DND-41 (cell line): Measurements from ENCODE around the gene ARSG.

Source experiments
- ATAC-seq: fragments of 200-7000 bp; cut with Tn5 transposase; 3 replicates; pipeline ENCODE4 v1.9.1; 2021; ENCODE audit warnings: low read depth; ENCODE audit not compliant: insufficient read depth
- DNase-seq: peaks from one replicate; pipeline ENCODE4 v3.0.0-alpha.2; 2020
- H2AFZ ChIP-seq: 2 replicates; pipeline ENCODE4 v1.6.0; 2012; ENCODE audit warnings: low read depth, low read length
- H3K27ac ChIP-seq: 2 replicates; pipeline ENCODE4 v1.5.1; 2012; ENCODE audit warnings: low read length, inconsistent platforms
- H3K27me3 ChIP-seq: fragments of 200-600 bp; sonication (generic); 2 replicates; pipeline ENCODE4 v1.6.0; 2012; ENCODE audit warnings: low read length, mild to moderate bottlenecking, inconsistent platforms; ENCODE audit not compliant: insufficient read depth, poor library complexity
- H3K36me3 ChIP-seq: 2 replicates; pipeline ENCODE4 v1.5.1; 2012; ENCODE audit warnings: low read length, inconsistent platforms; ENCODE audit not compliant: insufficient read depth
- H3K4me1 ChIP-seq: 2 replicates; pipeline ENCODE4 v1.5.1; 2012; ENCODE audit warnings: mild to moderate bottlenecking, low read length; ENCODE audit not compliant: insufficient read depth
- H3K4me2 ChIP-seq: 2 replicates; pipeline ENCODE4 v1.6.0; 2012; ENCODE audit warnings: mild to moderate bottlenecking, moderate library complexity, low read length, inconsistent platforms; ENCODE audit not compliant: insufficient read depth
- H3K4me3 ChIP-seq, 2 experiments: fragments of 200-600 bp in 1 of 2; shearing (Covaris generic) in 1 of 2; 2 replicates each; pipeline ENCODE4 v1.5.1; 2012 to 2016; ENCODE audit warnings: inconsistent platforms in 2 of 2, low read length in 2 of 2, mild to moderate bottlenecking in 2 of 2, low read depth in 1 of 2, moderate library complexity in 1 of 2
- H3K79me2 ChIP-seq: 2 replicates; pipeline ENCODE4 v1.6.0; 2012; ENCODE audit warnings: low read length, inconsistent platforms; ENCODE audit not compliant: insufficient read depth
- H3K9ac ChIP-seq: 2 replicates; pipeline ENCODE4 v1.6.0; 2012; ENCODE audit warnings: low read depth, mild to moderate bottlenecking, inconsistent platforms, low read length, moderate library complexity
- H3K9me3 ChIP-seq: 2 replicates; pipeline ENCODE4 v1.5.1; 2012; ENCODE audit warnings: low read length, moderate library complexity, mild to moderate bottlenecking, inconsistent platforms; ENCODE audit not compliant: insufficient read depth, severe bottlenecking
- H4K20me1 ChIP-seq: 2 replicates; pipeline ENCODE4 v1.6.0; 2012; ENCODE audit warnings: low read length; ENCODE audit not compliant: insufficient read depth
- EZH2 ChIP-seq: IDR thresholded peaks from 3 replicates; pipeline ENCODE4 v1.6.1; 2012; ENCODE audit warnings: borderline replicate concordance, low read depth, mild to moderate bottlenecking, moderate library complexity, low read length, inconsistent platforms; ENCODE audit not compliant: severe bottlenecking
- TF ChIP-seq, protein P1 (sequence below): IDR thresholded peaks from 2 replicates; pipeline ENCODE4 v1.5.1; 2012; ENCODE audit warnings: borderline replicate concordance, low read length, moderate library complexity, mild to moderate bottlenecking; ENCODE audit not compliant: poor library complexity, severe bottlenecking; ENCODE audit errors: extremely low read depth

Gene ARSG

DNA sequence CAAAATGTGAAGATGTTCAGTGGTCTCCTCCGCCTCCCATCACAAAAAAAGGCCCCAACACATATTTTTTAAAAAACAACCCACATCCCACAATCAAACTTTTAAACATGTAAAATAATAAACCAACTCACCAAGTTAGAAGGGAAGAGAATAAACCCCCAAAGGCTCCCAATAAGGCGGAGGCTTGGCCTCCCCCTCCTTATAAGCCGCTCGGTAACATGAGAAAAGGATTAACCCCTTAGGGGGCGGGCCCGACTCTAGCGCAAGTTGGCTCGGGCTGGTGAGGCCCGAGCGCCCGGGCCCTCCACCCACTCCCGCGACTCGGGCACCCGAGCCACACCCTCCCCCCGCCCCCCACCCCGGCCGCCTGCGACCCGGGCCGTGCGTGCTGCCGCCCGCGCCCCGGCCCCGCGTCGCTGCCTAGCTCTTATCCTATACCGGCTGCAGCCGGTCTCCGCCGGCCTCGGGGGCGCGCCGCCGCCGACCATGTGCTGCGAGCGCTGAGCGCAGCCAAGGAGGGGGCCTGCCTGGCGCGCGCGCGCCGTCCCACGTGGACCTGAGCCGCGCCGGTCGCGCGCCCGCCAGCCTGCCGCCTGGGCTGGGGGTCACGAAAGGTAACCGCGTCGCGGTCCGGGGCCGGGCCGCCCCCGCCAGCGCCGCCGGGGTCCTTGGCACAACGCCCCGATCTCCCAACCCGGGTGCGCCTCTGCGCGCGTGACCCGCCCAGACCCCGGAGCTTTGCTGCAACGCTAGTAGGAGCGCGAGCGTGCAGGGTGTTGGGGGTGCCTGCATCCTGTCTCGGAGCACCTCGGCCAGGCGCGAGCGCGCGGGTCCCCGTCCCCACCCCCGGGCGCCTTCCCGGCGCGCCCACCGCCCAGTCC lies at the start of gene ARSG, which contains the start of gene SLC16A6:
ARSG (plus strand) TSS at position 541 of the 881 bp plus-strand sequence. CDS start 15,999 bp downstream, outside the sequence.
SLC16A6 (minus strand) TSS at position 173 of the 881 bp plus-strand sequence. CDS start 12,807 bp downstream, outside the sequence.
- H3K4me3 ChIP-seq, result peak within 1 kb of the TSS; percentile 49 to 67
- no peaks in the 10 kb centered on the region for H3K9me3 ChIP-seq
- H3K36me3 ChIP-seq, result no peaks in the 10 kb centered on the region
- peak within 1 kb of the TSS; percentile 83 for H2AFZ ChIP-seq
- DNase-seq (peak; percentile 88), ATAC-seq (peak; percentile 54)
- H3K27ac ChIP-seq, result peak within 1 kb of the TSS; percentile 93
- H3K4me1 ChIP-seq, result peaks cover 61% of the 10 kb centered on the region
- peak within 1 kb of the TSS; percentile 89 for H3K9ac ChIP-seq
- no peaks in the 10 kb centered on the region for H4K20me1 ChIP-seq
- H3K79me2 ChIP-seq, result peaks cover 50% of the 10 kb centered on the region
- peak within 1 kb of the TSS; percentile 81 for H3K4me2 ChIP-seq
- H3K27me3 ChIP-seq, result no peaks in the 10 kb centered on the region
- TF ChIP-seq, protein P1, sequence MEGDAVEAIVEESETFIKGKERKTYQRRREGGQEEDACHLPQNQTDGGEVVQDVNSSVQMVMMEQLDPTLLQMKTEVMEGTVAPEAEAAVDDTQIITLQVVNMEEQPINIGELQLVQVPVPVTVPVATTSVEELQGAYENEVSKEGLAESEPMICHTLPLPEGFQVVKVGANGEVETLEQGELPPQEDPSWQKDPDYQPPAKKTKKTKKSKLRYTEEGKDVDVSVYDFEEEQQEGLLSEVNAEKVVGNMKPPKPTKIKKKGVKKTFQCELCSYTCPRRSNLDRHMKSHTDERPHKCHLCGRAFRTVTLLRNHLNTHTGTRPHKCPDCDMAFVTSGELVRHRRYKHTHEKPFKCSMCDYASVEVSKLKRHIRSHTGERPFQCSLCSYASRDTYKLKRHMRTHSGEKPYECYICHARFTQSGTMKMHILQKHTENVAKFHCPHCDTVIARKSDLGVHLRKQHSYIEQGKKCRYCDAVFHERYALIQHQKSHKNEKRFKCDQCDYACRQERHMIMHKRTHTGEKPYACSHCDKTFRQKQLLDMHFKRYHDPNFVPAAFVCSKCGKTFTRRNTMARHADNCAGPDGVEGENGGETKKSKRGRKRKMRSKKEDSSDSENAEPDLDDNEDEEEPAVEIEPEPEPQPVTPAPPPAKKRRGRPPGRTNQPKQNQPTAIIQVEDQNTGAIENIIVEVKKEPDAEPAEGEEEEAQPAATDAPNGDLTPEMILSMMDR, result no peak
- TF ChIP-seq EZH2, result no peak

DNA sequence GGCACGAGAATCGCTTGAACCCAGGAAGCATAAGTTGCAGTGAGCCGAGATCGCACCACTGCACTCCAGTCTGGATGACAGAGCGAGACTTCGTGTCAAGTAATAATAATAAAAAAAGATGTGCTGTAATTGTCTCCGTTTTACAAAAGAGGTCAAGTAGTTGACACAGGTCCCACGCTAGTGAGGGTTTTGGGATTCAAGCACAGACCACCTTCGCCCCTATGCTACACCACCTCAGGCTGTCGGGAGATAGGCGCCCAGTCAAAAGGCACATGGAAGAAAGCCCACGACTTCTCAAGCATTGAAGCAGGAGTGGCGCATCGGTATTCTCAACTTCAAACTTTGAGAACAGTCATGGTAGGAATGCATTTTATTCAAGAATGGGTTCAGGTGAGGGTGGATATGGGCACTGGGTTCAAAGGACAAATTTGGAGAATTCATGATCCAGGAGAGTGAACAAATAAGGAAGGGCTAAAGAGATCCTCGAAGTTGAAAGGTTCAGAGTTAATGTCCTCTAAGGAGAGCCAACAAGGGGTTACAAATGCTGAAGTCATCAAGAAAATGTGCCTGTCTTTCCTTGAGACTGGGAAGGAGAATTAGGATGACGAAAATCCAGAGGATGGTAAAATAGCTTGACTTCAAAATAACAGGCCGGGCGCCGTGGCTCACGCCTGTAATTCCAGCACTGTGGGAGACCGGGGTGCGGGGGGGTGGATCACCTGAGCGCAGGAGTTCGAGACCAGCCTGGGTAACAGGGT lies 44.8 kb upstream of the ARSG start:
- Histone ChIP-seq H3K9me3 (no peaks in the 10 kb centered on the region), H3K79me2 (peaks cover 31% of the 10 kb centered on the region), H3K36me3 (peaks cover 17% of the 10 kb centered on the region), H3K27ac (peak overlapping the region; percentile 93; the same call in 1 of the 2 replicates), H3K4me1 (peaks cover 30% of the 10 kb centered on the region), H4K20me1 (no peaks in the 10 kb centered on the region), H3K27me3 (no peaks in the 10 kb centered on the region), H3K9ac (peak overlapping the region; percentile 81), H2AFZ (no peak overlapping the region), H3K4me3 (peak overlapping the region in 1 of 2 experiments; percentile 69; a peak in 3 of 4 replicates), H3K4me2 (peak overlapping the region; percentile 87)
- no peak for ATAC-seq
- TF ChIP-seq, protein P1, result no peak
- TF ChIP-seq EZH2, result no peak
- no peak for DNase-seq

DNA sequence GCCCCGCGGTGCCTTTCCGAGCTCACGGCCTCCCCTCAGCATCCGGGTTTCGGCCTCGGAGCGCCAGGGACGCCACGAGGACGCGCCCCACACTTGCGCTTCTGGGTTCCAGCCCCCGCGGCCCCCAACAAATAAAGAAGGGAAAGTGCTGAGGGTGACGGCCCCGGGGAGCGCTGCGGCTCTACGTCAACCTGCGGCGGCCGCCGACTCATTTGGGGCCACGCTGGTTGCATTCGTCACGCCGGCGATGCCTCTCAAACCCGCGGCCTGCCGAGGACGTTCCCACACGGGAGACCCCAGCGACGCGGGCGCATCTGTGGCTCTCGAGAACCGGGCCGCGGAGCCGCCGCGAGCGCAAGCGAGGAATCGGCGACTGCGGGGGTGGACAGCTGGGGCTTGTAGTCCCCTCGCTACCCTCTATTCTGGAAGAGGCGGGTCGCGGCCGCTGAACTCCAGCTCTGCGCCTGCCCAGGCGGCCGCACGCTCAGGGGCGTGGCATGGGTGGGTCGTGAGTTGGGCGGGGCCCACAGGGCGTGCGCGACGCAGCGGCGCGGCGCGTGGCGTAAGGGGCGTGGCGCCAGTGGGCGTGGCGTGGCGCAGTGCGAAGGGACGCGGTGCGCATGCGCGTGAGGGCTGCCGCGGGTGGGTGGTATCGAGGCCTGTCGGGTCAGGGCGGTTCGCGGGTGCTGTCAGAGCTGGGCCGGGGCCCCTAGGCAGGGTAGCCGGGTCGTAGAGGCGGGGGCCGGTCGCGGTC lies 43.7 kb upstream of the ARSG start, which contains the start of gene AMZ2:
AMZ2 (plus strand) TSS at position 599 of the 754 bp plus-strand sequence. CDS start 2,145 bp downstream, outside the sequence.
- H3K27me3 ChIP-seq, result no peaks in the 10 kb centered on the region
- DNase-seq, result peak; percentile 95
- TF ChIP-seq EZH2, result no peak
- TF ChIP-seq, protein P1, result no peak
- H2AFZ ChIP-seq, result peak within 1 kb of the TSS; percentile 83
- peak; percentile 93 for ATAC-seq
- H3K9me3 ChIP-seq, result no peaks in the 10 kb centered on the region
- H3K4me2 ChIP-seq, result peak within 1 kb of the TSS; percentile 87
- H4K20me1 ChIP-seq, result no peaks in the 10 kb centered on the region
- H3K4me1 ChIP-seq, result peaks cover 38% of the 10 kb centered on the region
- H3K27ac ChIP-seq, result peak within 1 kb of the TSS; percentile 93
- peaks cover 18% of the 10 kb centered on the region for H3K36me3 ChIP-seq
- H3K9ac ChIP-seq, result peak within 1 kb of the TSS; percentile 81
- H3K79me2 ChIP-seq, result peaks cover 31% of the 10 kb centered on the region
- H3K4me3 ChIP-seq, result peak within 1 kb of the TSS; percentile 52 to 69; a peak in 3 of 4 replicates
